EL (cell line): ENCODE results near the gene REP15.
"Not testable (repeated sequence)": the region's sequence is repeated elsewhere in the genome, so short reads cannot be mapped to it uniquely, and the experiment has no call there.

Experiments
- DNase-seq: peaks from one replicate; pipeline ENCODE4 v3.0.0-alpha.2; 2016

REP15 gene

DNA sequence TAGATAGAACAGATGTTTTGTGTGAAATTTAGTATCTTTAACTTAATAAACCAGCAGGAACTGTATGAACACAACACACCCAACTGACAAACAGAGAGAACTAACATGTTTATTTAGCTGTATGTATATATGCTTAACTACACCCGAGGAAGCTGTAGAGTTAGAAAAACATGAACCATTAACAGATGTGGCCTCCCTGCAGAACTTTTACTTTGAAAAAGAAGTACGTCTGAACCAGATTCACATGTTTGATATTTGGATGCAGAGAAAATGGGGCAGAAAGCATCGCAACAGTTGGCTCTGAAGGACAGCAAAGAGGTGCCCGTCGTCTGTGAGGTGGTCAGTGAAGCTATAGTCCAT lies at the start of gene REP15:
REP15 (plus strand) TSS at position 155 of the 360 bp plus-strand sequence; CDS start at position 271, 116 bp downstream.
- DNase-seq, result no peak

DNA sequence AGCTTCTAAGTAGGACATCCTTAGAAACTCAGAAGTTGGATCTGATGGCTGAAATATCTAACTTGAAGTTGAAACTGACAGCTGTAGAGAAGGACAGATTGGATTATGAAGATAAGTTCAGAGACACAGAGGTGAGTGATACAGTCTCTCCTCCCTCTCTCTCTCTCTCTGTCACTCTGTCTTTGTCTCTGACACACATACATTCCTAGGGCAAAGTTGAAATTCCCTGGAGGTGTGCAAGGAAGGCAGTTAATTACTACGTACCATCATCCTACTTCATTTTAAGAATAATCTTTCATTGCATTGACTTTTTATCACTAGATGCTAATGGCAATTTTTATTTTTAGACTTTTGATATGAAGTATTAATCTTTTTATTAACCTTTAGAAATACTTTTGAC lies 46.2 kb upstream of the REP15 start:
- DNase-seq, result no peak

DNA sequence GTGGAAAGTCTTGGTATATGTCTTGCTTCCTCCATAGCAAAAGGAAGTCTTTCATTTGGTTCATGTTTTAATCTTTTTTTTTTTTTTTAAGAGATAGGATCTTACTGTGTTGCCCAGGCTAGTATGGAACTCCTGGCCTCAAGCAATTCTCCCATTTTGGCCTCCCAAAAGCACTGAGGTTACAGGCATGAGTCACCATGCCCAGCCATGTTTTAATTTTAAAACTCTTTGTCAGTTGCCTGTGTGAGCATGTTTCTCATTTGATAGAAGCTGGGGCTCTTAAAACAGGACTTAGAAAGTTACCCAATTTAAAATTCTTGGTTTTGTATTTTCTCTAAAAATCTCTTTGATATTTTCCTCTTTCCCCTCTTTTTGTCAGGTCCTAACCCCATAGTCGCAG lies 45.0 kb upstream of the REP15 start:
- DNase-seq, result peak; percentile 15

DNA sequence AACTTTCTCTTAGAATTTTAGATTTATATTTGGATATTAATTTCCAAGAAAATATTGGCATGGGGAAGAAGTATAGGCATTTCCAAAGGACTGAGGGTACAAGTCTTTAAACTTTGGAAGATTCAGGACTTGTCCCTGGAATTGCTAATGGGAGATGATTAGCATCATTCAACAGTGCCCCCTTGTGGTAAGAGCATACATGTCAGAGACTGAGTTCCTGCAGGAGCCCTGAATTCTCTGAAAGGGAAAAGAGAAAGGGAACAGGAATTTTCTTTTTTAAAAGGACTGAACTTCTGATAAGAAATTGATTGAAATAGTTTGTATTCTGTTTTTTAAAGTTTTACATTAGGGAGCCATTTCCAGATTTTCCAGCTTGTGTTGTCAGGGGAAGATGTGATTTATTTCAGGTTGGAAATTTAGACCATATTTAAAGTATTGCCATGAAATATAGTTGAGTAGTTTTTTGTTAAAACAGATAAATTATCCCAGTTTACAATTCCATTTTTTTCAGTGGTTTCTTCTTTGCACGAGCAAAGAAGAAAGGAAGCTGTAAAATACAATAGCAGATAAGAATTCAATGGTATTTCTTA lies 44.0 kb upstream of the REP15 start:
- DNase-seq, result peak; percentile 77

DNA sequence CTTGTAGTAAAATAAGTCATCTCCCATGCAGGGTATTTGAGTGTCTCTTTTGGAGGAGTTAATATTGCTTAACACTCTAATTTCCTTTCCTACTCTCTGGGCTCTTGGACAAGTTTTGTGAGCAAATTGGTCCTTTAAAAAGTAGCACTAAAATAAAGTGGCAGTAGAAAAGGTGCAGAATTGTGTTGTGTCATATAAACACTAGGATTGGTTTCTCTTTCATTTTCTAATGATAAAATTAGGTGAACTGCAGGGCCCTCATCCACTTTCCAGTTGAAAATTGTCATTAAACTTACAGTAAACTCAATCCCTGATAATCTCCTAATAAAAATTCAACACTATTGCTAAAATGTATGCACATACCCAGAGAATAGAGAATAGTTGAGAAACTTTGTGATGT lies 42.6 kb upstream of the REP15 start:
- no peak for DNase-seq

GRCh38 chr12:27655476-27655875 lies 40.8 kb upstream of the REP15 start:
- not testable (repeated sequence) for DNase-seq

DNA sequence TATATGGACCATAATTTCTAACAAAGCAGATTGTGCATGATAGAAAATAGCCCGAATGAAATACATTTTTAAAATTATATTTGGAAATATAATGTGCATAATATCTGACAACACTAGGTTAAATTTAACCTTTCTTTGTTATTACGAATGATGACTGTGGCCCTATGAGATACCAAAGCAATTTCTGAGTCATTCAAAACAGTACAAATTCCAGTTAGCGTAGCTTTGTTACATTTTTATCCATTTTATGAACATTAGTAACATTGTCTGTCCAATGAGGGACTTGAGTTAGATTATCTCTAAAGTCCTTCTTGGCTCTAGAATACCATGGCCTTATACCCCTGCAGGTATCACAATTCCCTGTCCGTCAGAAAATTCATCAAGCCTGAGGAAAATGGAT lies 39.0 kb upstream of the REP15 start:
- no peak for DNase-seq

DNA sequence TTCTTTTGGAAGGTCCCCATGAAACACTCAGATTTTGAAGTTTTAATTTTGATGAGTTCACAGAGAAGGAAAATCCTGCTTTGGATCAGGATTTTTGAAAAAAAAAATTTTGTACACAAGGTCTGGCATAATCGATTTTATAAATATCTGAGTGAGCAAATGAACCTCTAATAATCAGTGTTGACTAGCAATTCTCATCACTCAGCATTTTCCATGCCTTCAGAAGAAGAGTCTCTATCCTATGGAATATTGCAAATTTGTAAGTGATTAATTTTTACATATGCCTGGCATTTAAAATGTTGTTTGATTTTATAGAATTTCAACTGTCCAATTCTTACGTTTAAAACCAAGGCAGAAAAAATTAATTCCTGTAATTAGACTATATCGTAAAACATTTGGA lies 30.5 kb upstream of the REP15 start:
- no peak for DNase-seq

- no peak for DNase-seq
Observed at GRCh38 chr12:27666510-27666909, 29.7 kb upstream of the REP15 start.

DNA sequence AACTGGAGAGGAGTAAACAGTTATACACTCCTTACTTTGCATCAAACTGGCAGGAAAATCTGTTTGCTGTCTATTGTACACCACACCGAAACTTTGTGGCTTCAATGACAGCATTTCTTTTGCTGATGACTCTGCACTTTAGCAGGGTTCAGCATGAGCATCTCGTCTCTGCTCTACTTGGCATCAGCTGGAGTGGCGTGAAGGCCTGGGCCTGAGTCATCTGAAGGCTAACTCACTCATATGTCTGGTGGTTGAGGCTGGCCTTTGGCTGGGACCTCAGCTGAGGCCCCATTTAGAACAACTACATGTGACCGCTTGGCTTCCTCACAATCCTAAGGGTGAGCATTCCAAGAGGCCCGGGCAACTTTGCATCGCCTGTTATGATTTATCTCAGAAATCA lies 28.7 kb upstream of the REP15 start:
- peak; percentile 40 for DNase-seq

DNA sequence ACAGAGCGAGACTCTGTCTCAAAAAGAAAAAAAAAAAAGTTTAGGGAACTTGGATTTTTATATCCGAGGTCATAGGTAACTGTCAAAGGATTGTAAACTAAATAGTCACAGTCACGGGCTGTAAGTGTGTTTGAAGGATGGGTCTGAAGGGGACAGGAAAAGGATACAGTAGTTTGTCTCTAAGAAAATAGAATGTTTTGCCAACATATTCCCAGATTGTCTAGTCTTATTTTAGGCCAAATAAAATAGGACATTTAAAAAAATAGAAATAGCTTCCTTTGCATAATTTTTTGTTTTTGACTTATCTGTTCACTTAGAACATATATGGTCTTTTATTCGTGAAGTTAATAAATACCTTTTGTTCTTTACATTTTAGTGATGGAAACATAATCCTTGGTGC lies 24.2 kb upstream of the REP15 start:
- no peak for DNase-seq

GRCh38 chr12:27672643-27673042 lies 23.6 kb upstream of the REP15 start:
- DNase-seq, result no peak

GRCh38 chr12:27673101-27673718 lies 23.0 kb upstream of the REP15 start:
- no peak for DNase-seq

DNA sequence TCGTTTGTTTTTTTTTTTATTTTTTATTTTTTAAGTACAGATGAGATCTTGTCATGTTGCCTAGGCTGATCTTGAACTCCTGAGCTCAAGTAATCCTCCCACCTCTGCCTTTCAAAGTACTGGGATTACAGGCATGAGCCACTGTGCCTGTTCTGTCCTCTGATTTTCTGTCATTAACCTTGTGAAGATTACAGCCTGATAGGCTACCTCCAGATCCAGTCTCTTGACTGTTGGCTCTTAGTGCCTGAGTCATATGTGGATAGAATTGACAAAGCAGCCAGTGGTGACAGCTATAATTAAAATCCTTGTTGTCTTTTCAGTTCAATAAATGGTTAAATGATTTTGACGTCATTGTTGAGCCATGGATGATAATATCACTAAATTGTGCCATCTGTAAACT lies 21.3 kb upstream of the REP15 start:
- no peak for DNase-seq

- DNase-seq, result no peak
Observed at GRCh38 chr12:27680619-27681018, 15.6 kb upstream of the REP15 start.

DNA sequence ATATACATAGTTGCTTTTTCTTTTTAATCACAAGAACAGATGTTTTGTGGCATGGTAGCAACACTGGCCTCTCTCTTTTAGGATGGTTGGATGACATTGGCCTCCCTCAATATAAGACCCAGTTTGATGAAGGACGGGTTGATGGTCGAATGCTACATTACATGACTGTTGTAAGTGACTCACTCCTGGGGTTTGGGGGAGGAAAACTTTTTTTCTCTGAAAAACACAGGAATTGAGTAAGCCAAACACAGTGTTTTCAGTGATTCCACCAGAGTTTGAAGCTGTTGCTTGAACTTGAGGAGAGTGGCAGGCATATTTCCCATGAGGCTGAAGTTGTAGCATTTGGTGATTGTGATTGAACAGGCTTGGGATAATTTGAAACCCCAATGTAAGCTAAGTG lies 13.7 kb upstream of the REP15 start:
- peak; percentile 5 for DNase-seq

GRCh38 chr12:27685274-27685673 lies 11.0 kb upstream of the REP15 start:
- no peak for DNase-seq

DNA sequence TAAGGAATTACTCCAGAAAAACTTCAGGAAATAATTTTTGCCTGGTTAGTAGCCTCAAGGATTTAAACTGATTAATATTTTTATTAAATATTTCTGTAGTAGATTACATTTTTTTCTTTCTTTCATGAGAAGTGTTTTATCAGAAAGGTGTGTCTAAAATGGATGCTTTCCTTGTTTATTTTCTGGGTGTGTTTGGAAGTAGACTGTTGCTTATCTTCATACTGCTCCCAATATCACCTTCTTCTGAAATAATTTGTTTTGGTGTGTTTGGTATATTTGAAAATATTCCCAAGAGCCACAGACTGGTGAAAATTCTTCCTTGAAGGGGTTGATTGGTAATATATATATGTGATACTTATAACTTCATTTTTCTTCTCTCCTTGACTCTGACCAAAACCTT lies 10.1 kb upstream of the REP15 start:
- DNase-seq, result no peak

GRCh38 chr12:27688671-27689070 lies 7.6 kb upstream of the REP15 start:
- no peak for DNase-seq

- DNase-seq, result no peak
Observed at GRCh38 chr12:27689558-27690180, 6.6 kb upstream of the REP15 start.

- no peak for DNase-seq
Observed at GRCh38 chr12:27693403-27693802, 2.8 kb upstream of the REP15 start.

- no peak for DNase-seq
Observed at GRCh38 chr12:27695556-27696292, 523 bp upstream of the REP15 start.

- no peak for DNase-seq
Observed at GRCh38 chr12:27696864-27697564, 767 bp downstream of the REP15 start.
